Activated CD8-positive, alpha-beta memory T cell treated with anti-CD3 and anti-CD28 coated beads, Interleukin-2, amount 50 U/mL, for 48 hours (primary cell): ENCODE data around the gene IL12B.
"Not testable (repeated sequence)": the region's sequence is repeated elsewhere in the genome, so short reads cannot be mapped to it uniquely, and the experiment has no call there.

Source experiments
- DNase-seq: peaks from one replicate; pipeline ENCODE4 v3.0.0-alpha.2; 2020

The IL12B gene

DNA sequence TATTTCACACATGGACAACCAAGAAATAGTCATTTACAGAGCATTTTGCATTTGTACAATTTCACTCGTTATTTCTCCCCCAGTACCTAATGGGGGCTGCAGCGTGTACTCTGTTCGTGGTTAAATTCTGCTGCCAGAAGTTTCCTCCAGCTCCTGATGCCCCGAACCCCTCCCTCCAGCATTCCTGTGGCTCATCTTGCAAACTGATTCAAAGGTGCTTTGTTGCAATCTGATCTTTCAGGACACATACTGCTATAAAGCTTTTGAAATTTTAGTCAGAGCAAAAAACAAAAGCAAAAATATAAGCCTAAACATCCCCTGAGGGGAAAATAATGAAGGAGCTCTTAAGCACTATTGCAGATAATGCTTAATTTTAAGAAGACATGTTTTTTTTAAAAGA, 39.5 kb downstream of the IL12B start:
- DNase-seq, result no peak

DNA sequence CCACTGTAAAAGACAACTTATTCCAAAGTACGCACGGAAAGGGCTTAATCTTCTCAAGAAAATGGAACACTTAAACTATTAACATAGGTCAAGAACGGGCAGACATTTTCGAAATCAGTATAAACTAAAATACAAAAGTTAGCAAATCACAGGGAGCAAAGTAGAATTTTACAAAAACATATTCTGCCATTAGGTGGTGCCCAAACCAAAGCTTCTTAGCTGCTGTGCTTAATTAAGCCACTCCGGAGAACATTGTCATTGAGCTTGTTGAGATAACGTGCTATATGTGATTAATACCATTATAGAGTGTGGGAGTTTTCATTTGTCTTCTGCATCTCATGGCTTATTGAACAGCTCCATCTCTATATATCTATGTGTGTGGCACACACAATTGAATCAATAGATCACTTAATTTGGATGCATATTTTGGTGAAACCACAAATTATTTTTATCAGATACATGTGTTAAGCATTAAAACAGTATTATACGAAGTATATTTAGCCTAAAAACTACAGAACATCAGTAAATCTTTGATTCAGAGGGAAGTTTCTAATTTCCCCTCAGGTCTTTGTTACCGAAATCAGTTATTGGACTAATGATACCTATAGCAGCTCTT, 43.8 kb downstream of the IL12B start:
- DNase-seq, result no peak

DNA sequence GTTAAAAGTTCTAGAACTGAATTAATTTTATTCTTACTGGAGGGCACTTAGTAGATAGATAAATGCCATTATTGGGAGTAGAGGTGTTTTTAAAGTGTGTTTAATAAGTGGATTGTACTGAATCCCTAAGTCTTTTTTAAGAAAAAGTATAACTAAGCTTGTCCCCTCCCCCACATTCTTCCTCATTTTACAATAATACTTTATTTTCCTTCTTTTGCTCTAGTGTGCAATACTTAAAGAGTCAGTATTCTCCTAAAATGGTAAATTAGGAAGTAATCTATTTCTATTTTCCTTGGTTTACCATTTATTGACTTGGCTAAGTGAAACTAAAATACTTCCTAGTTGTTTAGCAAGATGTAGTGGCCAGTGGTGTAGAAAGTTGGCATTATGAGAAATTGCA, 55.6 kb downstream of the IL12B start:
- no peak for DNase-seq

DNA sequence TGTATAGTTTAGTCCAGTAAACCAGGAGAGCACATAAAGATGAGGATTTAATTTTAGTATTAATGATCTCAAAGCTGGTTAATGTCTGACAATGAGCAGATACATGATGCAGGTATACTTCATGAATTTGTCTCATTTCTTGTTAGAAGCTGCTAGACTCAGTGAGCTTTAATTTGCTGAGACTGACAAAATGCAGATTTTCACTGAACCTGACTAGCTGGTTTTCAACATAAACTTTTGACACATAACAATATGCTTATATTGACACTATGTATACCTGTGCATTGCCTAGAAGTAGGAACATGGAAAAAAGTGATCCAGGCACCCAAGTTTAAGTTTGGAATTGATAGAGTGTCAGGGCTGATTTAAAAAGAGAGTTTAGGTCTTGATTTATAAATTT, 56.4 kb downstream of the IL12B start:
- no peak for DNase-seq

DNA sequence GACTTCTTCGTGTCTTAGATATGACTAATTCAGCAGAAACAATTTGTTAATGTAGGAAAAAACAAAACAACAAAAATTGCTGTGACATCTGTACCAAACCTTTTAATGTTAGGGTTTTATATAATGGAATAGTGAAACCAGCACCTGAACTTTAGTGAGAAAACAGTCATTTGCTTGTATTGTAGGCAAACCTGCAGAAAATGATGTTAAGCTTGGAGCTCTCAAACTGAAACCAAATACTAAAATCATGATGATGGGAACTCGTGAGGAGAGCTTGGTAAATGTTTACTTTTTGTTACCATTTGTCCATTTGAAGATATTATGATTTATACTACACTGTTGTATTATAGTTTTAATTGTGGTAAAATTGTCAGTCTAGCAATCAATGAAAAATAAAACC, 60.6 kb downstream of the IL12B start:
- no peak for DNase-seq

DNA sequence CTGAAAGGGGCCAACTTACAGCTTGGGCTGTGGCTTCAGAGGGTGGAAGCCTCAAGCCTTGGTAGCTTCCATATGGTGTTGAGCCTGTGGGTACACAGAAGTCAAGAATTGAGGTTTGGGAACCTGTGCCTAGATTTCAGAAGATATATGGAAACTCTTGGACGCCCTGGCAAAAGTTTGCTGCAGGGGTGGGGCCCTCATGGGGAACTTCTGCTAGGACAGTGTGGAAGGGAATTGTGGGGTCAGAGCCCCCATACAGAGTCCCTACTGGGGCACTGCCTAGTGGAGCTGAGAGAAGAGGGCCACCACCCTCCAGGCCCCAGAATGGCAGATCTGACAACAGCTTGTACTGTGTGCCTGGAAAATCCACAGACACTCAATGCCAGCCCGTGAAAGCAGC, 63.5 kb downstream of the IL12B start:
- not testable (repeated sequence) for DNase-seq
